IPS-18c (cell line): ENCODE data around the gene KMT2E.

Experiments
- H3K4me3 ChIP-seq: 2 replicates; pipeline ENCODE4 v1.7.0; 2013; ENCODE audit warnings: low read depth, mild to moderate bottlenecking, low read length, moderate library complexity; ENCODE audit not compliant: insufficient read depth
- H3K9me3 ChIP-seq: one replicate; pipeline ENCODE4 v1.6.1; 2013; ENCODE audit warnings: mild to moderate bottlenecking, low read length, moderate library complexity; ENCODE audit not compliant: control insufficient read depth, insufficient read depth

Gene KMT2E

DNA sequence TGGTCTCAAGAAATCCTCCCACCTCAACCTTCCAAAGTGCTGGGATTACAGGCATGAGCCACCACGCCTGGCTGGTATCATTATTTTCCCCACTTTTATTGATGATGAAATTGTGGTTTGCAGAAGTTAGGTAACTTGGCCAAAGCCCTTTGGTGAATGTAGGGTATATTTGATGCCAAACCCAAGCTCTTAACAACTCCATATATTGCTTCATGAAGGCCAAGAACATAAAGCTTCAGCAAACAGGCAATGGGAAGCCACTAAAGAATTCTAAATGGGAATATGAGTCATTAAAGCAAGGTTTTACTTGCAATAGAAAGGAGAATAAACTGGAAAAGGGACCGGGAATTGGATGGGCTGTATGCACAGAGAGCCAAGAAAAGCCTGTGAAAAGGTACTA lies 142.7 kb downstream of the KMT2E start:
- Histone ChIP-seq H3K9me3 (no peaks in the 10 kb centered on the region), H3K4me3 (no peak overlapping the region)

GRCh38 chr7:105157278-105157677 lies 143.3 kb downstream of the KMT2E start:
- H3K4me3 ChIP-seq, result no peak overlapping the region
- no peaks in the 10 kb centered on the region for H3K9me3 ChIP-seq

DNA sequence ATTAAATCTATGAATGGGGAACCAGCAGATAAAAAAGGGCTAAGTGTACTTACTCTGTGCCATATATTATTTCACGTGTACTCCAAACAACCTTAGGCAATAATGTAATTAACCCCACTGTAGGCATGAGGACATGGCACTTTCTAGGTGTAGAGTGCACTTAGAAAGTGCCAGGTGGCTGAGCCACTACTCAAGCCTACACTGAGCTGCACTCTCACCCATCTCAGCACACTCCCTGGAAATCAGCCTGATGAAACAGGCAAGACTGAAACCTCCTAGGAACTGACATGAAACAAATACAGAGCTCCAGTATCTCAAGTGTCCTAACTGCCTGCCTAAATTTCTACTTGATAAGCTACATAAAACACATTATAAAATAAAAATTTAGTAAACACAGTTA lies 147.4 kb downstream of the KMT2E start:
- no peaks in the 10 kb centered on the region for H3K9me3 ChIP-seq
- H3K4me3 ChIP-seq, result no peak overlapping the region
